ENCODE results near the gene GPATCH1. TPM values are rescaled to one million over a fixed set of nuclear protein-coding genes. Genes with fewer than 3 reads are reported as not detected.

The GPATCH1 gene
- total RNA-seq, 1 donor from 2014 or later = 13.3 TPM

GRCh38 chr19:33132021-33132420 lies 51.0 kb downstream of the GPATCH1 start, which contains the start of gene WDR88:
Gene WDR88, plus strand, starts transcription at chr19:33132114. Its CDS starts 56 bp downstream, at chr19:33132170.
- no peak for DNase-seq (ENCODE audit: low read depth)
- H3K4me3 ChIP-seq (ENCODE audit: low read depth, low read length) = no peak within 1 kb of the TSS
- no peak for TF ChIP-seq CTCF (conservative IDR thresholded peaks at IDR 0.05; ENCODE audit: low read depth, low read length)

GRCh38 chr19:33132425-33132824 lies 51.4 kb downstream of the GPATCH1 start:
- peak; percentile 42 for TF ChIP-seq CTCF (conservative IDR thresholded peaks at IDR 0.05; ENCODE audit: low read depth, low read length)
- DNase-seq (ENCODE audit: low read depth) = no peak
- H3K4me3 ChIP-seq (ENCODE audit: low read depth, low read length) = no peak overlapping the region

GRCh38 chr19:33133438-33134031 lies 52.6 kb downstream of the GPATCH1 start:
- TF ChIP-seq CTCF (conservative IDR thresholded peaks at IDR 0.05; ENCODE audit: low read depth, low read length) = no peak
- no peak for DNase-seq (ENCODE audit: low read depth)
- H3K4me3 ChIP-seq (ENCODE audit: low read depth, low read length) = no peak overlapping the region

- no peak for TF ChIP-seq CTCF (conservative IDR thresholded peaks at IDR 0.05; ENCODE audit: low read depth, low read length)
- H3K4me3 ChIP-seq (ENCODE audit: low read depth, low read length) = no peak overlapping the region
- no peak for DNase-seq (ENCODE audit: low read depth)
Measured at GRCh38 chr19:33134571-33135041, 53.6 kb downstream of the GPATCH1 start.

- no peak for DNase-seq (ENCODE audit: low read depth)
- H3K4me3 ChIP-seq (ENCODE audit: low read depth, low read length) = no peak overlapping the region
- TF ChIP-seq CTCF (conservative IDR thresholded peaks at IDR 0.05; ENCODE audit: low read depth, low read length) = no peak
Measured at GRCh38 chr19:33139165-33139564, 58.2 kb downstream of the GPATCH1 start.

GRCh38 chr19:33143897-33144405 lies 63.0 kb downstream of the GPATCH1 start:
- DNase-seq (ENCODE audit: low read depth) = no peak
- H3K4me3 ChIP-seq (ENCODE audit: low read depth, low read length) = no peak overlapping the region

More at GRCh38 chr19:33143897-33144405, 63.0 kb downstream of the GPATCH1 start:
- TF ChIP-seq CTCF (conservative IDR thresholded peaks at IDR 0.05; ENCODE audit: low read depth, low read length) = peak; percentile 95
